K562 (cell line): ENCODE data around the gene TCAP. TPM values are rescaled to one million over a fixed set of nuclear protein-coding genes. Genes with fewer than 3 reads are reported as not detected.

Experiments used
- CHAMP1 ChIP-seq: fragments of 450-650 bp; IDR thresholded peaks from 2 replicates; pipeline ENCODE4 v1.6.1; 2016; ENCODE audit warnings: mild to moderate bottlenecking
- E2F4 ChIP-seq: sonication (generic); formaldehyde crosslinking; IDR thresholded peaks from 2 replicates; pipeline ENCODE4 v1.8.0; 2022; ENCODE audit warnings: mild to moderate bottlenecking, low read depth, missing genetic modification reagents
- ESRRA ChIP-seq: fragments of 450-650 bp; IDR thresholded peaks from 2 replicates; pipeline ENCODE4 v1.6.1; 2014; ENCODE audit warnings: low read depth, mild to moderate bottlenecking, moderate library complexity, borderline replicate concordance
- JUN ChIP-seq, 2 experiments: sonication (generic) in 1 of 2; formaldehyde crosslinking in 1 of 2; IDR thresholded peaks; 2 replicates each; pipeline versions ENCODE4 v1.6.1 to v1.8.0; 2012 to 2022; ENCODE audit warnings: borderline replicate concordance in 2 of 2, mild to moderate bottlenecking in 2 of 2, improper control_type of control experiment in 1 of 2, low read depth in 1 of 2, low read length in 1 of 2, missing genetic modification reagents in 1 of 2
- JUND ChIP-seq, 2 experiments: IDR thresholded peaks; 2 replicates in 1 of 2; 3 replicates in 1 of 2; pipeline ENCODE4 v1.6.1; 2011; ENCODE audit warnings: borderline replicate concordance in 2 of 2, low read depth in 2 of 2, low read length in 2 of 2, improper control_type of control experiment in 1 of 2, missing biosample characterization in 1 of 2, missing genetic modification characterization in 1 of 2, missing genetic modification reagents in 1 of 2
- LEF1 ChIP-seq: fragments of 450-650 bp; IDR thresholded peaks from 2 replicates; pipeline ENCODE4 v1.6.1; 2016; ENCODE audit warnings: mild to moderate bottlenecking
- NR1H2 ChIP-seq: sonication (generic); formaldehyde crosslinking; IDR thresholded peaks from 2 replicates; pipeline ENCODE4 v1.4.0; 2020; ENCODE audit warnings: mild to moderate bottlenecking, missing genetic modification reagents
- NR2C2 ChIP-seq, 2 experiments: fragments of 200-800 bp in 1 of 2; sonication (Bioruptor generic) in 1 of 2; sonication (generic) in 1 of 2; formaldehyde crosslinking in 1 of 2; IDR thresholded peaks; 2 replicates each; pipeline versions ENCODE4 v1.6.1 to v1.8.0; 2016 to 2022; ENCODE audit warnings: mild to moderate bottlenecking in 1 of 2, missing compliant biosample characterization in 1 of 2, missing genetic modification characterization in 1 of 2, missing genetic modification reagents in 1 of 2
- PCBP1 ChIP-seq: fragments of 200-400 bp; formaldehyde crosslinking; IDR thresholded peaks from 2 replicates; pipeline ENCODE4 v1.6.1; 2018; ENCODE audit warnings: mild to moderate bottlenecking, low read depth, low read length; ENCODE audit not compliant: poor library complexity, severe bottlenecking
- UBTF ChIP-seq, 2 experiments: IDR thresholded peaks; 2 replicates each; pipeline ENCODE4 v1.6.1; 2012; ENCODE audit warnings: improper control_type of control experiment in 2 of 2, low read depth in 2 of 2, low read length in 2 of 2, borderline replicate concordance in 1 of 2
- WHSC1 ChIP-seq: IDR thresholded peaks from one replicate; pipeline ENCODE4 v1.6.1; 2012; ENCODE audit warnings: low read length, control low read depth, inconsistent platforms
- ZNF175 ChIP-seq: fragments of 200-800 bp; sonication (Bioruptor generic); IDR thresholded peaks from 2 replicates; pipeline ENCODE4 v1.6.1; 2016; ENCODE audit warnings: low read depth, mild to moderate bottlenecking, missing genetic modification characterization, missing compliant biosample characterization
- ZNF395 ChIP-seq: fragments of 200-800 bp; sonication (Bioruptor generic); IDR thresholded peaks from 2 replicates; pipeline ENCODE4 v1.6.1; 2017; ENCODE audit warnings: missing genetic modification characterization, missing compliant biosample characterization
- ZNF408 ChIP-seq: fragments of 250-450 bp; sonication (Bioruptor Pico); IDR thresholded peaks from 2 replicates; pipeline ENCODE4 v1.4.0; 2020; ENCODE audit warnings: low read depth, mild to moderate bottlenecking, moderate library complexity
- ZNF436 ChIP-seq: fragments of 250-450, 450-650 bp; sonication (Bioruptor Pico); formaldehyde crosslinking; IDR thresholded peaks from 2 replicates; pipeline ENCODE4 v1.7.0; 2020; ENCODE audit warnings: mild to moderate bottlenecking
- ZNF584 ChIP-seq: fragments of 200-800 bp; sonication (Bioruptor generic); IDR thresholded peaks from 2 replicates; pipeline ENCODE4 v1.6.1; 2016; ENCODE audit warnings: low read depth, mild to moderate bottlenecking, missing genetic modification characterization, missing compliant biosample characterization
- ZNF785 ChIP-seq: fragments of 250-450 bp; sonication (Bioruptor Pico); IDR thresholded peaks from 2 replicates; pipeline ENCODE4 v1.4.0; 2020; ENCODE audit warnings: mild to moderate bottlenecking
- polyA plus RNA-seq, 8 experiments: library from polyadenylated mRNA; depleted of rRNA in 4 of 8; stranded (reverse) in 5 of 8; unstranded in 3 of 8; fragments of >200 nt; fragmentation: Nextera tagmentation in 2 of 8; fragmentation: Illumina TruSeq in 1 of 8; extraction: Ambion mirVana in 2 of 8; extraction: Trizol in 1 of 8; gene quantifications; 2 replicates each; pipeline versions ENCODE4 v1.2.1 to v1.2.3, GENCODE V29; 2011 to 2014; ENCODE audit warnings: inconsistent platforms in 1 of 8, missing spikeins in 1 of 8
- total RNA-seq, 7 experiments: library from RNA; depleted of rRNA in 6 of 7; stranded (reverse); fragments of >200 nt in 6 of 7; fragmentation: Illumina TruSeq in 2 of 7; extraction: Trizol in 2 of 7; gene quantifications; 2 replicates each; pipeline versions ENCODE4 v1.2.1 to v1.2.3, GENCODE V29; 2011 to 2021; ENCODE audit warnings: low replicate concordance in 1 of 7

Gene TCAP
- total and polyA plus RNA-seq, 9 of the 15 experiments (the other 6 are each of a cell fraction or from before 2014, with no cell fraction given): 0.33 to 1.4 (median 0.82) TPM; not detected in 2

GRCh38 chr17:39666601-39667261 lies 1.6 kb downstream of the TCAP start (continued):
- TF ChIP-seq UBTF (IDR thresholded peaks at IDR 0.05; ENCODE audit: borderline replicate concordance in 1 of 2, low read depth in 2 of 2, low read length in 2 of 2) (no peak), JUN (IDR thresholded peaks at IDR 0.05; ENCODE audit: borderline replicate concordance, low read depth, low read length) (0 out of 2 replicates have a peak, but pooled peaks have one; percentile 60), JUN (CRISPR knock-in tag; IDR thresholded peaks at IDR 0.05; ENCODE audit: borderline replicate concordance) (no peak), LEF1 (no peak), ZNF395 (no peak), CHAMP1 (no peak), ZNF436 (CRISPR knock-in tag) (no peak), ZNF785 (CRISPR knock-in tag) (no peak), ESRRA (peak; percentile 25; the same call in 1 of the 2 replicates), JUND (IDR thresholded peaks at IDR 0.05; ENCODE audit: borderline replicate concordance, low read depth, low read length) (peak; percentile 91), JUND (tag; IDR thresholded peaks at IDR 0.05; ENCODE audit: borderline replicate concordance, low read depth, low read length) (peak; percentile 53; the same call in 2 of the 3 replicates), NR2C2 (CRISPR knock-in tag; IDR thresholded peaks at IDR 0.05) (no peak), NR2C2 (tag; IDR thresholded peaks at IDR 0.05) (peak; percentile 77), WHSC1 (no peak), ZNF175 (CRISPR knock-in tag) (no peak), ZNF584 (CRISPR knock-in tag) (no peak), NR1H2 (0 out of 2 replicates have a peak, but pooled peaks have one; percentile 12), ZNF408 (CRISPR knock-in tag) (no peak), E2F4 (CRISPR knock-in tag) (no peak), PCBP1 (no peak)
